ENCODE results near the gene CPNE9.

GRCh38 chr3:9712415-9712814, 8.8 kb downstream of the CPNE9 start:
- TF ChIP-seq CTCF (IDR thresholded peaks at IDR 0.05; ENCODE audit: low read length), result no peak
- no peak for TF ChIP-seq EZH2 (IDR thresholded peaks at IDR 0.05; ENCODE audit: borderline replicate concordance, low read length)
